ENCODE results near the gene GNG3.

The GNG3 gene

DNA sequence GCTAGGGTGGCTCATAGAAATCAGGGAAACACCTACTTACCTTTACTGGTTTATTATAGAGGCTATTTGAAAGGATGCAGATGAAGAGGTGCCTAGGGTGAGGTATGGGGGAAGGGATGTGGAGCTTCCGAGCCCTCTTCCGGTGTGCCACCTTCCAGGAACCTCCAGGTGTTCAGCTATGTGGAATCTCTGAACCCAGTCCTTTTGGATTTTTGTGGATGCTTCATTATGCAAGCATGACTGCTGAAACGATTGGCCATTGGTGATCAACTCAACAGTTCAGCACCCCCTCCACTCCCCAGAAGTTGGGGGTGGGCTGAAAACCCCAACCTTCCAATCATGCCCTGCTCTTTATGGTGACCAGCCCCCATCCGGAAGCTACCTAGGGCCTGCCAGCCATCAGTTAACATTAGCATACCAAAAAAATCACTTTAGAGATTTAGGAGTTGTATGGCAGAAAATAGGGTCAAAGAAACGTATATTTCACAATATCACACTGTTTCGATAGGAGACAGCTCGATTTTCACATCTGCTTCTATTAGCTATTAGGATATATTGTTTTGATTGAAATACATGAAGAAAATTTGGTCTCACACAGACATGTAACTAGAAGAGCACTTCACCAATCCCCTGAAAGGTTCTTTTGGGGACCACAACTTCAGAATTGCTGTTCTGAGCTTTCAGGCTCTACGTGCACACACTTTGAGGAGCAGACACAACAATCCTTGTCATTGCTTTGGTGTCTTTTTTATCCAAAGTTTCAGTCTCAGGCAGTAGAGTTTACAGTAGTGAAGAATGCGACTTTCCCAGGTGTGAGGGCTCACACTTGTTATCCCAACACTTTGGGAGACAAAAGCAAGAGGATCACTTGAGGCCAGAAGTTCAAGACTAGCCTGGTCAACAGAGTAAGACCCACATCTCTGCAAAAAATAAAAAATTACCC lies 50.6 kb downstream of the GNG3 start:
- no peak for DNase-seq (ENCODE audit: low spot score)

All from NAMALWA (cell line).